ENCODE data around the gene TBCCD1.

Gene TBCCD1

GRCh38 chr3:186552408-186553031, 14.6 kb downstream of the TBCCD1 start:
- Histone ChIP-seq H3K36me3 (ENCODE audit: insufficient read depth) (no peaks in the 10 kb centered on the region; the same call in 1 of the 2 replicates), H3K27me3 (ENCODE audit: insufficient read depth, low read depth) (no peaks in the 10 kb centered on the region), H3K79me2 (ENCODE audit: insufficient read depth, low read depth) (no peaks in the 10 kb centered on the region), H3K27ac (no peak overlapping the region), H3K4me2 (no peak overlapping the region), H2AFZ (ENCODE audit: low read depth) (no peak overlapping the region), H3K4me1 (ENCODE audit: low read depth, poor library complexity, severe bottlenecking) (no peaks in the 10 kb centered on the region), H3K9ac (no peak overlapping the region), H4K20me1 (ENCODE audit: insufficient read depth) (no peaks in the 10 kb centered on the region), H3K4me3 (IDR thresholded peaks at IDR 0.05; ENCODE audit: insufficient read depth, low read depth, low read length) (no peak overlapping the region)
- TF ChIP-seq, protein P1, sequence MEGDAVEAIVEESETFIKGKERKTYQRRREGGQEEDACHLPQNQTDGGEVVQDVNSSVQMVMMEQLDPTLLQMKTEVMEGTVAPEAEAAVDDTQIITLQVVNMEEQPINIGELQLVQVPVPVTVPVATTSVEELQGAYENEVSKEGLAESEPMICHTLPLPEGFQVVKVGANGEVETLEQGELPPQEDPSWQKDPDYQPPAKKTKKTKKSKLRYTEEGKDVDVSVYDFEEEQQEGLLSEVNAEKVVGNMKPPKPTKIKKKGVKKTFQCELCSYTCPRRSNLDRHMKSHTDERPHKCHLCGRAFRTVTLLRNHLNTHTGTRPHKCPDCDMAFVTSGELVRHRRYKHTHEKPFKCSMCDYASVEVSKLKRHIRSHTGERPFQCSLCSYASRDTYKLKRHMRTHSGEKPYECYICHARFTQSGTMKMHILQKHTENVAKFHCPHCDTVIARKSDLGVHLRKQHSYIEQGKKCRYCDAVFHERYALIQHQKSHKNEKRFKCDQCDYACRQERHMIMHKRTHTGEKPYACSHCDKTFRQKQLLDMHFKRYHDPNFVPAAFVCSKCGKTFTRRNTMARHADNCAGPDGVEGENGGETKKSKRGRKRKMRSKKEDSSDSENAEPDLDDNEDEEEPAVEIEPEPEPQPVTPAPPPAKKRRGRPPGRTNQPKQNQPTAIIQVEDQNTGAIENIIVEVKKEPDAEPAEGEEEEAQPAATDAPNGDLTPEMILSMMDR (conservative IDR thresholded peaks at IDR 0.05; ENCODE audit: low read depth, low read length) = no peak

DNA sequence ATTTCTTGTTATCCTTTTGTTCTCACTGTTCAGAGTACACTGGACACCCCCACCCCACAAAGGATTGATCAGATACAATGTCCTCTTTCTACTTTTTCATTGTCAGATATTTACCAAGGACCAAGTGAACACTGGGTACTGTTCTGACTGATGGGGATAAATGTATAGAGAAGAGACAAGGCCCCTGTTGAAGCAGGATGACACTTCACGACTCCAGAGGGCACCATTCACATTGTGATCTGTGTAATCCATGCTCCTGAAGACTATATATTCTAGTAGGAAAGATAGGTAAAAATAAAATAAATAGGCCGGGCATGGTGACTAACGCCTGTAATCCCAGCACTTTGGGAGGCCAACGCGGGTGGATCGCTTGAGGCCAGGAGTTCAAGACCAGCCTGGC, 15.8 kb downstream of the TBCCD1 start:
- Histone ChIP-seq H3K27ac (no peak overlapping the region), H3K27me3 (ENCODE audit: insufficient read depth, low read depth) (no peaks in the 10 kb centered on the region), H3K79me2 (ENCODE audit: insufficient read depth, low read depth) (no peaks in the 10 kb centered on the region), H3K36me3 (ENCODE audit: insufficient read depth) (no peaks in the 10 kb centered on the region; the same call in 1 of the 2 replicates), H3K4me2 (no peak overlapping the region), H3K4me3 (IDR thresholded peaks at IDR 0.05; ENCODE audit: insufficient read depth, low read depth, low read length) (no peak overlapping the region), H4K20me1 (ENCODE audit: insufficient read depth) (no peaks in the 10 kb centered on the region), H3K4me1 (ENCODE audit: low read depth, poor library complexity, severe bottlenecking) (no peaks in the 10 kb centered on the region), H3K9ac (no peak overlapping the region), H2AFZ (ENCODE audit: low read depth) (no peak overlapping the region)
- TF ChIP-seq, protein P1 (conservative IDR thresholded peaks at IDR 0.05; ENCODE audit: low read depth, low read length) = no peak

DNA sequence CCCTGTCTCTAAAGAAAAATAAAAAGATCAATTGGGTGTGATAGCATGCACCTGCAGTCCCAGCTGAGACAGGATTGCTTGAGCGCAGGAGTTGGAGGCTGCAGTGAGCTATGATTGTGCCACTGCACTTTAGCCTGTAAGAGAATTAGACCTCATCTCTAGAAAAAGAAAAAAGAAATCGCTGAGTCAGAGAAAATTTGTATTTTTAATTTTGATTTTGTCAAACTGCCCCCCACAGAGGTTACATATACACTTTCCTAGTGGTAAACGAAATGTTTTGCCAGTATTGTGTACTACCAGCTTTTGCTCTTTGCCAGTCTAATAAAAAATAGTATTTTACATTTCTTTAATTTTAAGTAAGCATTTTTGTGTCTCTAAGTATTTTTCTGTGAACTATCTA, 17.6 kb downstream of the TBCCD1 start:
- H3K36me3 ChIP-seq (ENCODE audit: insufficient read depth) = no peaks in the 10 kb centered on the region; the same call in 1 of the 2 replicates
- no peaks in the 10 kb centered on the region for H3K4me1 ChIP-seq (ENCODE audit: low read depth, poor library complexity, severe bottlenecking)

DNA sequence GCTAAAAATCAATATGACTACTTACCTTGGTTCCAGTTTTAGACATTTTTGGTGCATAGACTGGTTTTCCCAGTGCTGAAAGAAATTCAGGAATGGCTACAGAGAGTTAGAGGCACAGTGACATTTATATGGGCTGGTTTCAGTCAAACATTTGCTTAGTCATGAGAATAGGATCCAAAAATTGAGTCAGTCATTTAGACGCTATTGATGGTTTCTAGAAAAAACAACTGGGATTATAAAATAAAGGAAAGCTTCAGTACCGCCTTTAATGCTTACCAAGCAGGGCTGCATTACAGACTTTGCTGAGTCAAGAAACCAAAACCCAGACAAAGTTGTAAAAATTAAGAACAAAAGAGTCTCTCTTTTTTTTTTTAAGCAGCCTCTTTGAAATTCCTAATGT, 22.9 kb downstream of the TBCCD1 start, which contains the start of gene CRYGS:
Gene CRYGS (minus strand): TSS at position 100 of the 400 bp plus-strand sequence. CDS start 54 bp downstream, at position 46.
- H2AFZ ChIP-seq (ENCODE audit: low read depth) = no peak within 1 kb of the TSS
- peaks cover 9% of the 10 kb centered on the region for H3K4me1 ChIP-seq (ENCODE audit: low read depth, poor library complexity, severe bottlenecking)
- H3K4me3 ChIP-seq (IDR thresholded peaks at IDR 0.05; ENCODE audit: insufficient read depth, low read depth, low read length) = no peak within 1 kb of the TSS

More for the DNA sequence above, 17.6 kb downstream of the TBCCD1 start:
- no peaks in the 10 kb centered on the region for H3K27me3 ChIP-seq (ENCODE audit: insufficient read depth, low read depth)
- no peak overlapping the region for H2AFZ ChIP-seq (ENCODE audit: low read depth)
- no peak overlapping the region for H3K4me3 ChIP-seq (IDR thresholded peaks at IDR 0.05; ENCODE audit: insufficient read depth, low read depth, low read length)
- H3K9ac ChIP-seq = no peak overlapping the region
- H3K4me2 ChIP-seq = no peak overlapping the region
- H3K79me2 ChIP-seq (ENCODE audit: insufficient read depth, low read depth) = no peaks in the 10 kb centered on the region
- no peaks in the 10 kb centered on the region for H4K20me1 ChIP-seq (ENCODE audit: insufficient read depth)
- H3K27ac ChIP-seq = no peak overlapping the region
- TF ChIP-seq, protein P1 (conservative IDR thresholded peaks at IDR 0.05; ENCODE audit: low read depth, low read length) = no peak

More for the DNA sequence above, 22.9 kb downstream of the TBCCD1 start, which contains the start of gene CRYGS:
- TF ChIP-seq, protein P1 (conservative IDR thresholded peaks at IDR 0.05; ENCODE audit: low read depth, low read length) = no peak
- no peak within 1 kb of the TSS for H3K9ac ChIP-seq
- H4K20me1 ChIP-seq (ENCODE audit: insufficient read depth) = no peaks in the 10 kb centered on the region
- no peaks in the 10 kb centered on the region for H3K36me3 ChIP-seq (ENCODE audit: insufficient read depth)
- H3K27me3 ChIP-seq (ENCODE audit: insufficient read depth, low read depth) = no peaks in the 10 kb centered on the region
- no peak within 1 kb of the TSS for H3K4me2 ChIP-seq
- no peaks in the 10 kb centered on the region for H3K79me2 ChIP-seq (ENCODE audit: insufficient read depth, low read depth)
- H3K27ac ChIP-seq = no peak within 1 kb of the TSS

Data from KMS-11 (cell line).